Suprapubic skin (tissue), 4 donors: ENCODE data around the gene IRAG1. TPM values are rescaled to one million over a fixed set of nuclear protein-coding genes. Genes with fewer than 3 reads are reported as not detected.

Experiments used
- DNase-seq, 2 donors: peaks; one replicate each; pipeline ENCODE4 v3.0.0-alpha.2; 2019; ENCODE audit warnings: low spot score in 2 of 2
- H3K27ac ChIP-seq: fragments of 200-600 bp; sonication (generic); one replicate; pipeline ENCODE4 v1.5.1; 2019
- H3K27me3 ChIP-seq: fragments of 200-600 bp; sonication (generic); one replicate; pipeline ENCODE4 v1.5.1; 2019
- H3K36me3 ChIP-seq: fragments of 200-600 bp; sonication (generic); one replicate; pipeline ENCODE4 v1.5.1; 2019
- H3K4me1 ChIP-seq: fragments of 200-600 bp; sonication (generic); one replicate; pipeline ENCODE4 v1.5.1; 2019
- H3K4me3 ChIP-seq: fragments of 200-600 bp; sonication (generic); one replicate; pipeline ENCODE4 v1.5.1; 2019; ENCODE audit warnings: mild to moderate bottlenecking
- H3K9me3 ChIP-seq: fragments of 200-600 bp; sonication (generic); one replicate; pipeline ENCODE4 v1.5.1; 2019
- CTCF ChIP-seq, 2 donors: fragments of 200-600 bp in 1 of 2; fragments of 450-650 bp in 1 of 2; sonication (generic) in 1 of 2; IDR thresholded peaks; one replicate each; pipeline ENCODE4 v1.5.1; 2016 to 2019; ENCODE audit warnings: antibody characterized with exemption in 2 of 2, mild to moderate bottlenecking in 1 of 2, moderate library complexity in 1 of 2
- EP300 ChIP-seq: sonication (generic); formaldehyde crosslinking; IDR thresholded peaks from one replicate; pipeline ENCODE4 v1.6.1; 2017; ENCODE audit warnings: antibody characterized with exemption
- POLR2A ChIP-seq, 2 donors: fragments of 450-650 bp; IDR thresholded peaks; one replicate each; pipeline ENCODE4 v1.6.1; 2017; ENCODE audit warnings: antibody characterized with exemption in 2 of 2, mild to moderate bottlenecking in 2 of 2, moderate library complexity in 2 of 2
- POLR2AphosphoS5 ChIP-seq, 3 donors: sonication (generic); formaldehyde crosslinking; IDR thresholded peaks; one replicate each; pipeline ENCODE4 v1.6.1; 2017; ENCODE audit warnings: antibody characterized with exemption in 3 of 3
- WGBS: methylation state at CpG from one replicate; pipeline ENCODE4 v1.1.5; 2018; 5-methylcytosine and 5-hydroxymethylcytosine counted together
- total RNA-seq, 4 donors: library from RNA; depleted of rRNA; stranded (reverse); fragments of >200 nt; gene quantifications; one replicate each; pipeline ENCODE4 v1.1.0, GENCODE V29; 2016

IRAG1 gene
- total RNA-seq, 4 donors from 2014 or later = 2.9 to 4.6 (median 4.2) TPM

- Histone ChIP-seq H3K4me3 (no peak overlapping the region), H3K36me3 (no peaks in the 10 kb centered on the region), H3K27me3 (no peaks in the 10 kb centered on the region), H3K4me1 (no peaks in the 10 kb centered on the region), H3K9me3 (no peaks in the 10 kb centered on the region), H3K27ac (no peak overlapping the region)
- TF ChIP-seq POLR2A (IDR thresholded peaks at IDR 0.05) (no peak), POLR2AphosphoS5 (IDR thresholded peaks at IDR 0.05) (no peak), EP300 (no peak), CTCF (IDR thresholded peaks at IDR 0.05) (no peak)
- 49% methylated on average over 3 of the region's 3 CpGs for WGBS
- DNase-seq = no peak
Measured at GRCh38 chr11:10716122-10716521, 22.6 kb upstream of the IRAG1 start.

- DNase-seq = no peak
- H3K9me3 ChIP-seq = no peaks in the 10 kb centered on the region
- WGBS = 92% methylated on average over 4 of the region's 4 CpGs
- no peak overlapping the region for H3K27ac ChIP-seq
- TF ChIP-seq CTCF (IDR thresholded peaks at IDR 0.05) (no peak), POLR2A (IDR thresholded peaks at IDR 0.05) (no peak), EP300 (no peak), POLR2AphosphoS5 (IDR thresholded peaks at IDR 0.05) (no peak)
- no peak overlapping the region for H3K4me3 ChIP-seq
- H3K4me1 ChIP-seq = no peaks in the 10 kb centered on the region
- H3K36me3 ChIP-seq = no peaks in the 10 kb centered on the region
- no peaks in the 10 kb centered on the region for H3K27me3 ChIP-seq
Measured at GRCh38 chr11:10715571-10715970, 22.0 kb upstream of the IRAG1 start.

- TF ChIP-seq CTCF (IDR thresholded peaks at IDR 0.05) (no peak), POLR2A (IDR thresholded peaks at IDR 0.05) (no peak), EP300 (no peak), POLR2AphosphoS5 (IDR thresholded peaks at IDR 0.05) (no peak)
- Histone ChIP-seq H3K4me1 (no peaks in the 10 kb centered on the region), H3K27ac (no peak overlapping the region), H3K27me3 (no peaks in the 10 kb centered on the region), H3K4me3 (no peak overlapping the region), H3K36me3 (no peaks in the 10 kb centered on the region), H3K9me3 (no peaks in the 10 kb centered on the region)
- WGBS = 70% methylated on average over 5 of the region's 5 CpGs
- DNase-seq = no peak
Measured at GRCh38 chr11:10709299-10710086, 15.9 kb upstream of the IRAG1 start.

GRCh38 chr11:10708131-10708530 lies 14.6 kb upstream of the IRAG1 start:
- DNase-seq = no peak
- WGBS = 86% methylated on average over 3 of the region's 3 CpGs
- H3K27ac ChIP-seq = no peak overlapping the region
- H3K9me3 ChIP-seq = no peaks in the 10 kb centered on the region
- no peak overlapping the region for H3K4me3 ChIP-seq
- H3K4me1 ChIP-seq = no peaks in the 10 kb centered on the region
- no peaks in the 10 kb centered on the region for H3K36me3 ChIP-seq
- TF ChIP-seq POLR2A (IDR thresholded peaks at IDR 0.05) (no peak), POLR2AphosphoS5 (IDR thresholded peaks at IDR 0.05) (no peak), CTCF (IDR thresholded peaks at IDR 0.05) (no peak), EP300 (no peak)
- no peaks in the 10 kb centered on the region for H3K27me3 ChIP-seq

GRCh38 chr11:10701982-10702381 lies 8.4 kb upstream of the IRAG1 start:
- Histone ChIP-seq H3K9me3 (no peaks in the 10 kb centered on the region), H3K27me3 (no peaks in the 10 kb centered on the region), H3K4me3 (no peak overlapping the region), H3K4me1 (no peaks in the 10 kb centered on the region), H3K36me3 (no peaks in the 10 kb centered on the region), H3K27ac (no peak overlapping the region)
- TF ChIP-seq EP300 (no peak), CTCF (IDR thresholded peaks at IDR 0.05) (no peak), POLR2AphosphoS5 (IDR thresholded peaks at IDR 0.05) (no peak)
- DNase-seq = no peak
- WGBS = 84% methylated on average over 3 of the region's 3 CpGs
